Large intestine (tissue), 3 donors: ENCODE results near the gene OR2S2. TPM values are rescaled to one million over a fixed set of nuclear protein-coding genes. Genes with fewer than 3 reads are reported as not detected.

Experiments
- DNase-seq, 2 donors: peaks; one replicate each; pipeline versions ENCODE4 v3.0.0 to v3.0.0-alpha.2; 2013
- H3K27ac ChIP-seq: one replicate; pipeline ENCODE4 v1.5.1; 2013; ENCODE audit warnings: low read length
- H3K27me3 ChIP-seq: 2 replicates; pipeline ENCODE4 v1.6.1; 2013; ENCODE audit warnings: low read length; ENCODE audit not compliant: control insufficient read depth, insufficient read depth
- H3K36me3 ChIP-seq: 2 replicates; pipeline ENCODE4 v1.6.1; 2013; ENCODE audit warnings: low read length; ENCODE audit not compliant: control insufficient read depth, insufficient read depth
- H3K4me1 ChIP-seq: one replicate; pipeline ENCODE4 v1.6.1; 2013; ENCODE audit warnings: low read length; ENCODE audit not compliant: control insufficient read depth, insufficient read depth
- H3K4me3 ChIP-seq: one replicate; pipeline ENCODE4 v1.5.1; 2013; ENCODE audit warnings: low read length
- H3K9me3 ChIP-seq: one replicate; pipeline ENCODE4 v1.6.1; 2013; ENCODE audit warnings: mild to moderate bottlenecking, low read depth, low read length, moderate library complexity; ENCODE audit not compliant: control insufficient read depth
- WGBS: methylation state at CpG from one replicate; pipeline ENCODE4 v1.1.5; 2013; ENCODE audit warnings: low lambda C conversion rate; ENCODE audit not compliant: insufficient coverage; 5-methylcytosine and 5-hydroxymethylcytosine counted together
- polyA plus RNA-seq: library from polyadenylated mRNA; unstranded; fragments of 120-200 nt; gene quantifications from one replicate; pipeline ENCODE4 v1.2.1, GENCODE V29; 2013

The OR2S2 gene
- polyA plus RNA-seq, 1 donor: not detected

- Histone ChIP-seq H3K9me3 (no peaks in the 10 kb centered on the region), H3K4me3 (no peak overlapping the region), H3K27ac (peak overlapping the region; percentile 49), H3K27me3 (no peaks in the 10 kb centered on the region), H3K4me1 (peaks cover 34% of the 10 kb centered on the region), H3K36me3 (no peaks in the 10 kb centered on the region)
- WGBS: no CpG with 5 or more reads among the region's 3 CpGs
- DNase-seq: peak in 1 of 2 donors; percentile 62
Measured at GRCh38 chr9:35944841-35945240, 13.1 kb downstream of the OR2S2 start.

GRCh38 chr9:35944173-35944572 lies 13.8 kb downstream of the OR2S2 start:
- Histone ChIP-seq H3K27ac (no peak overlapping the region), H3K4me1 (peaks cover 32% of the 10 kb centered on the region), H3K27me3 (no peaks in the 10 kb centered on the region), H3K4me3 (no peak overlapping the region), H3K9me3 (no peaks in the 10 kb centered on the region), H3K36me3 (no peaks in the 10 kb centered on the region)
- no CpG with 5 or more reads among the region's 3 CpGs for WGBS
- no peak for DNase-seq

- Histone ChIP-seq H3K27me3 (no peaks in the 10 kb centered on the region), H3K4me1 (peaks cover 30% of the 10 kb centered on the region), H3K27ac (no peak overlapping the region), H3K9me3 (no peaks in the 10 kb centered on the region), H3K4me3 (no peak overlapping the region), H3K36me3 (no peaks in the 10 kb centered on the region)
- no CpG with 5 or more reads among the region's 5 CpGs for WGBS
- DNase-seq: no peak
Measured at GRCh38 chr9:35942286-35942685, 15.7 kb downstream of the OR2S2 start.

GRCh38 chr9:35940458-35941407 lies 17.2 kb downstream of the OR2S2 start:
- peak overlapping the region; percentile 56 for H3K27ac ChIP-seq
- no peak overlapping the region for H3K4me3 ChIP-seq
- peak; percentile 70 to 78 for DNase-seq
- no peaks in the 10 kb centered on the region for H3K36me3 ChIP-seq
- H3K27me3 ChIP-seq: no peaks in the 10 kb centered on the region
- 62% methylated on average over 2 of the region's 7 CpGs for WGBS
- peaks cover 33% of the 10 kb centered on the region for H3K4me1 ChIP-seq
- H3K9me3 ChIP-seq: no peaks in the 10 kb centered on the region

- no peak overlapping the region for H3K27ac ChIP-seq
- WGBS: 100% methylated on average over 4 of the region's 8 CpGs
- DNase-seq: no peak
Measured at GRCh38 chr9:35939679-35940250, 18.2 kb downstream of the OR2S2 start.

GRCh38 chr9:35938474-35939356 lies 19.2 kb downstream of the OR2S2 start:
- WGBS: 86% methylated on average over 1 of the region's 10 CpGs
- Histone ChIP-seq H3K4me3 (no peak overlapping the region), H3K36me3 (no peaks in the 10 kb centered on the region), H3K4me1 (peaks cover 20% of the 10 kb centered on the region), H3K27ac (no peak overlapping the region), H3K9me3 (no peaks in the 10 kb centered on the region), H3K27me3 (no peaks in the 10 kb centered on the region)
- no peak for DNase-seq

More at GRCh38 chr9:35939679-35940250, 18.2 kb downstream of the OR2S2 start:
- H3K36me3 ChIP-seq: no peaks in the 10 kb centered on the region
- no peaks in the 10 kb centered on the region for H3K9me3 ChIP-seq
- no peak overlapping the region for H3K4me3 ChIP-seq
- no peaks in the 10 kb centered on the region for H3K27me3 ChIP-seq
- H3K4me1 ChIP-seq: peaks cover 24% of the 10 kb centered on the region

- Histone ChIP-seq H3K27ac (no peak overlapping the region), H3K4me1 (peaks cover 20% of the 10 kb centered on the region), H3K4me3 (no peak overlapping the region), H3K27me3 (no peaks in the 10 kb centered on the region), H3K36me3 (no peaks in the 10 kb centered on the region), H3K9me3 (no peaks in the 10 kb centered on the region)
- no peak for DNase-seq
- WGBS: no CpG with 5 or more reads among the region's 2 CpGs
Measured at GRCh38 chr9:35937227-35937626, 20.7 kb downstream of the OR2S2 start.

- no peak for DNase-seq
Measured at GRCh38 chr9:35935755-35936509, 22.0 kb downstream of the OR2S2 start.

GRCh38 chr9:35935261-35935660 lies 22.7 kb downstream of the OR2S2 start:
- Histone ChIP-seq H3K27ac (no peak overlapping the region), H3K9me3 (no peaks in the 10 kb centered on the region)
- WGBS: 100% methylated on average over 3 of the region's 4 CpGs

More at GRCh38 chr9:35935755-35936509, 22.0 kb downstream of the OR2S2 start:
- no peaks in the 10 kb centered on the region for H3K36me3 ChIP-seq
- H3K27ac ChIP-seq: no peak overlapping the region
- no peaks in the 10 kb centered on the region for H3K27me3 ChIP-seq
- no peaks in the 10 kb centered on the region for H3K9me3 ChIP-seq
- 58% methylated on average over 5 of the region's 7 CpGs for WGBS
- no peak overlapping the region for H3K4me3 ChIP-seq
- H3K4me1 ChIP-seq: peaks cover 16% of the 10 kb centered on the region

More at GRCh38 chr9:35935261-35935660, 22.7 kb downstream of the OR2S2 start:
- Histone ChIP-seq H3K36me3 (no peaks in the 10 kb centered on the region), H3K4me3 (no peak overlapping the region), H3K4me1 (peaks cover 9% of the 10 kb centered on the region), H3K27me3 (no peaks in the 10 kb centered on the region)
- DNase-seq: no peak
